B cell (primary cell): ENCODE data around the gene HTRA1. TPM values are rescaled to one million over a fixed set of nuclear protein-coding genes. Genes with fewer than 3 reads are reported as not detected.

Experiments used
- ATAC-seq: fragments of 200-7000 bp; cut with Tn5 transposase; one replicate; pipeline ENCODE4 v1.10.0; 2021; ENCODE audit warnings: low read depth, mild to moderate bottlenecking, moderate number of reproducible peaks, moderate library complexity
- CTCF ChIA-PET: fragments of 350-600 bp; sonication (Branson Sonifier 250); formaldehyde crosslinking; loops from one replicate; lab custom pipeline; 2021; ENCODE audit warnings: antibody characterized with exemption, inconsistent platforms; lab: Charles Lee
- POLR2A ChIA-PET: fragments of 350-600 bp; sonication (Branson Sonifier 250); formaldehyde crosslinking; loops from one replicate; lab custom pipeline; 2021; ENCODE audit warnings: antibody characterized with exemption; lab: Charles Lee
- DNase-seq: peaks from one replicate; pipeline ENCODE4 v3.0.0; 2013
- H2AFZ ChIP-seq: 2 replicates; pipeline ENCODE4 v1.6.1; 2012; ENCODE audit warnings: mild to moderate bottlenecking, low read depth, low read length; ENCODE audit not compliant: insufficient read depth, poor library complexity, severe bottlenecking
- H3K27ac ChIP-seq, 2 donors: 1 replicate in 1 of 2; 2 replicates in 1 of 2; pipeline ENCODE4 v1.5.1; 2012 to 2013; ENCODE audit warnings: low read length in 2 of 2, mild to moderate bottlenecking in 2 of 2, moderate library complexity in 1 of 2
- H3K27me3 ChIP-seq, 4 experiments: fragments of 200-600 bp in 1 of 4; sonication (generic) in 1 of 4; replicated peaks in 1 of 4; 1 replicate in 2 of 4; 2 replicates in 2 of 4; pipeline versions ENCODE4 v1.6.1 to v1.7.0; 2013 to 2016; ENCODE audit warnings: low read length in 3 of 4, mild to moderate bottlenecking in 2 of 4, mixed read lengths in 1 of 4, moderate library complexity in 1 of 4; ENCODE audit not compliant: insufficient read depth in 4 of 4, control insufficient read depth in 3 of 4; ENCODE audit errors: control extremely low read depth in 1 of 4
- H3K36me3 ChIP-seq, 2 experiments: replicated peaks in 1 of 2; 1 replicate in 1 of 2; 2 replicates in 1 of 2; pipeline versions ENCODE4 v1.6.1 to v1.7.1; 2013; ENCODE audit warnings: low read length in 1 of 2; ENCODE audit not compliant: insufficient read depth in 2 of 2, control insufficient read depth in 1 of 2; ENCODE audit errors: control extremely low read depth in 1 of 2, extremely low read depth in 1 of 2
- H3K4me1 ChIP-seq, 2 donors: fragments of 200-600 bp in 1 of 2; sonication (generic) in 1 of 2; 1 replicate in 1 of 2; 2 replicates in 1 of 2; pipeline versions ENCODE4 v1.5.1 to v1.6.1; 2013 to 2017; ENCODE audit warnings: low read length in 2 of 2; ENCODE audit not compliant: control insufficient read depth in 2 of 2, insufficient read depth in 2 of 2
- H3K4me2 ChIP-seq: replicated peaks from 2 replicates; pipeline ENCODE3; 2012; ENCODE audit warnings: mild to moderate bottlenecking, low read depth, low read length; ENCODE audit not compliant: poor library complexity, severe bottlenecking
- H3K4me3 ChIP-seq, 5 experiments: fragments of 200-600 bp in 1 of 5; sonication (generic) in 1 of 5; 1 replicate in 3 of 5; 2 replicates in 2 of 5; pipeline versions ENCODE4 v1.5.1 to v1.7.0; 2011 to 2016; ENCODE audit warnings: low read length in 4 of 5, mild to moderate bottlenecking in 4 of 5, low read depth in 2 of 5, control low read depth in 1 of 5, moderate library complexity in 1 of 5; ENCODE audit not compliant: insufficient read depth in 1 of 5; ENCODE audit errors: control extremely low read depth in 1 of 5, extremely low read depth in 1 of 5
- H3K79me2 ChIP-seq: fragments of 200-600 bp; sonication (generic); one replicate; pipeline ENCODE4 v1.6.0; 2016; ENCODE audit warnings: low read length; ENCODE audit not compliant: control insufficient read depth, insufficient read depth
- H3K9ac ChIP-seq: fragments of 200-600 bp; sonication (generic); 2 replicates; pipeline ENCODE4 v1.6.1; 2017; ENCODE audit warnings: mild to moderate bottlenecking, low read length, moderate library complexity
- H3K9me3 ChIP-seq, 3 donors: one replicate each; pipeline versions ENCODE4 v1.6.1 to v1.7.1; 2013; ENCODE audit warnings: low read length in 2 of 3; ENCODE audit not compliant: control insufficient read depth in 2 of 3, insufficient read depth in 1 of 3; ENCODE audit errors: control extremely low read depth in 1 of 3
- H4K20me1 ChIP-seq: 2 replicates; pipeline ENCODE4 v1.6.0; 2012; ENCODE audit warnings: mild to moderate bottlenecking, low read length; ENCODE audit not compliant: insufficient read depth, control insufficient read depth, poor library complexity, severe bottlenecking
- H3K27ac Mint-ChIP-seq: one replicate; pipeline ENCODE4 v1.8.0; 2021; ENCODE audit warnings: mixed read lengths
- H3K27me3 Mint-ChIP-seq: one replicate; pipeline ENCODE4 v1.8.0; 2021; ENCODE audit warnings: mixed read lengths
- H3K4me1 Mint-ChIP-seq: one replicate; pipeline ENCODE4 v1.8.0; 2021; ENCODE audit warnings: mixed read lengths
- H3K4me3 Mint-ChIP-seq: one replicate; pipeline ENCODE4 v1.8.0; 2021; ENCODE audit warnings: mixed read lengths
- H3K9me3 Mint-ChIP-seq: one replicate; pipeline ENCODE4 v1.8.0; 2022; ENCODE audit warnings: mixed read lengths; ENCODE audit not compliant: insufficient read depth
- EZH2 ChIP-seq: IDR thresholded peaks from 2 replicates; pipeline ENCODE4 v1.6.1; 2012; ENCODE audit warnings: borderline replicate concordance, low read depth, mild to moderate bottlenecking, moderate library complexity, low read length; ENCODE audit not compliant: insufficient read depth, poor library complexity, severe bottlenecking
- WGBS: methylation state at CpG from one replicate; pipeline ENCODE4 v1.1.5; 2013; ENCODE audit warnings: missing lambda C conversion rate; ENCODE audit not compliant: insufficient coverage; 5-methylcytosine and 5-hydroxymethylcytosine counted together
- intact Hi-C: fragments of 100-400 bp; cut with micrococcal nuclease; formaldehyde crosslinking; loops from one replicate; pipeline ENCODE4 v1.10.0; 2022
- polyA plus RNA-seq: library from polyadenylated mRNA; depleted of rRNA; stranded (reverse); fragments of >200 nt; gene quantifications from 2 replicates; pipeline ENCODE4 v1.2.3, GENCODE V29; 2012
- total RNA-seq, 2 donors: library from RNA; stranded (reverse); fragments of 120-200 nt in 1 of 2; gene quantifications; 1 replicate in 1 of 2; 2 replicates in 1 of 2; pipeline versions ENCODE4 v1.2.3 to v1.2.4, GENCODE V29; 2013 to 2022
- TF ChIP-seq, protein P1 (sequence below): fragments of 200-600 bp; IDR thresholded peaks from one replicate; pipeline ENCODE4 v1.8.0; 2022; ENCODE audit warnings: antibody characterized with exemption, mild to moderate bottlenecking

The HTRA1 gene
- total and polyA plus RNA-seq, 2 donors (not counting 1 experiment from before 2014, with no cell fraction given), result not detected

- 100% methylated on average over 2 of the region's 4 CpGs for WGBS
- Mint-ChIP-seq H3K9me3 (no peaks in the 10 kb centered on the region), H3K4me3 (no peak overlapping the region), H3K27ac (no peak overlapping the region), H3K4me1 (no peaks in the 10 kb centered on the region), H3K27me3 (peaks cover 44% of the 10 kb centered on the region)
- no peaks in the 10 kb centered on the region for H4K20me1 ChIP-seq
- H3K27ac ChIP-seq, result no peak overlapping the region
- intact Hi-C loops, result no loop called here
- POLR2A ChIA-PET, result no interaction called here
- ATAC-seq, result no peak
- no peaks in the 10 kb centered on the region for H3K36me3 ChIP-seq
- no peak overlapping the region for H3K4me2 ChIP-seq
- peaks cover 0 to 6% (median 1%) of the 10 kb centered on the region in 3 donors for H3K9me3 ChIP-seq
- no peak for DNase-seq
- H3K27me3 ChIP-seq, result peaks cover 0 to 9% (median 2%) of the 10 kb centered on the region in 4 experiments
- H3K4me1 ChIP-seq, result no peaks in the 10 kb centered on the region
- TF ChIP-seq EZH2, result no peak
- TF ChIP-seq, protein P1, sequence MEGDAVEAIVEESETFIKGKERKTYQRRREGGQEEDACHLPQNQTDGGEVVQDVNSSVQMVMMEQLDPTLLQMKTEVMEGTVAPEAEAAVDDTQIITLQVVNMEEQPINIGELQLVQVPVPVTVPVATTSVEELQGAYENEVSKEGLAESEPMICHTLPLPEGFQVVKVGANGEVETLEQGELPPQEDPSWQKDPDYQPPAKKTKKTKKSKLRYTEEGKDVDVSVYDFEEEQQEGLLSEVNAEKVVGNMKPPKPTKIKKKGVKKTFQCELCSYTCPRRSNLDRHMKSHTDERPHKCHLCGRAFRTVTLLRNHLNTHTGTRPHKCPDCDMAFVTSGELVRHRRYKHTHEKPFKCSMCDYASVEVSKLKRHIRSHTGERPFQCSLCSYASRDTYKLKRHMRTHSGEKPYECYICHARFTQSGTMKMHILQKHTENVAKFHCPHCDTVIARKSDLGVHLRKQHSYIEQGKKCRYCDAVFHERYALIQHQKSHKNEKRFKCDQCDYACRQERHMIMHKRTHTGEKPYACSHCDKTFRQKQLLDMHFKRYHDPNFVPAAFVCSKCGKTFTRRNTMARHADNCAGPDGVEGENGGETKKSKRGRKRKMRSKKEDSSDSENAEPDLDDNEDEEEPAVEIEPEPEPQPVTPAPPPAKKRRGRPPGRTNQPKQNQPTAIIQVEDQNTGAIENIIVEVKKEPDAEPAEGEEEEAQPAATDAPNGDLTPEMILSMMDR, result no peak
- no peak overlapping the region for H2AFZ ChIP-seq
- H3K79me2 ChIP-seq, result no peaks in the 10 kb centered on the region
- no peak overlapping the region for H3K9ac ChIP-seq
- CTCF ChIA-PET, result no interaction called here
- no peak overlapping the region for H3K4me3 ChIP-seq
Observed at GRCh38 chr10:122449153-122449552, 12.2 kb upstream of the HTRA1 start.

GRCh38 chr10:122450353-122450990, 10.9 kb upstream of the HTRA1 start:
- H3K79me2 ChIP-seq, result no peaks in the 10 kb centered on the region
- H4K20me1 ChIP-seq, result no peaks in the 10 kb centered on the region
- no peaks in the 10 kb centered on the region for H3K9me3 Mint-ChIP-seq
- peaks cover 0 to 6% (median 1%) of the 10 kb centered on the region in 3 donors for H3K9me3 ChIP-seq
- no peak for TF ChIP-seq EZH2
- TF ChIP-seq, protein P1, result no peak
- no peak for ATAC-seq
- no peak overlapping the region for H3K27ac ChIP-seq
- no peak for DNase-seq
- H3K27me3 Mint-ChIP-seq, result peaks cover 41% of the 10 kb centered on the region
- H3K27me3 ChIP-seq, result peaks cover 0 to 9% (median 2%) of the 10 kb centered on the region in 4 experiments
- no peak overlapping the region for H3K4me3 ChIP-seq
- no peaks in the 10 kb centered on the region for H3K36me3 ChIP-seq
- intact Hi-C loops, result no loop called here
- H3K4me2 ChIP-seq, result no peak overlapping the region
- no peaks in the 10 kb centered on the region for H3K4me1 Mint-ChIP-seq
- ChIA-PET POLR2A (no interaction called here), CTCF (interaction anchor here (1.4 kb wide), 1 partner anchor 16 kb away, joined by 3 read pairs; no protein-coding TSS in a partner anchor)
- no peak overlapping the region for H2AFZ ChIP-seq
- H3K9ac ChIP-seq, result no peak overlapping the region
- WGBS, result 71% methylated on average over 12 of the region's 14 CpGs
- H3K4me1 ChIP-seq, result no peaks in the 10 kb centered on the region
- H3K27ac Mint-ChIP-seq, result no peak overlapping the region
- no peak overlapping the region for H3K4me3 Mint-ChIP-seq
